Measurements from ENCODE around the gene FCMR.

The FCMR gene

GRCh38 chr1:206898915-206899431 is 22.8 kb downstream of the FCMR start:
- Mint-ChIP-seq H3K4me3 (no peak overlapping the region), H3K9me3 (no peaks in the 10 kb centered on the region), H3K4me1 (peaks cover 20% of the 10 kb centered on the region), H3K36me3 (ENCODE audit: insufficient read depth) (peaks cover 20% of the 10 kb centered on the region), H3K27me3 (peaks cover 18% of the 10 kb centered on the region), H3K27ac (ENCODE audit: low read depth) (peak overlapping the region; percentile 80)
- ATAC-seq (replicated peaks; ENCODE audit: extremely low read depth, poor library complexity, severe bottlenecking) (no peak), DNase-seq (ENCODE audit: low spot score in 2 of 2) (no peak)

- Mint-ChIP-seq H3K9me3 (no peaks in the 10 kb centered on the region), H3K27ac (ENCODE audit: low read depth) (peak overlapping the region; percentile 80), H3K36me3 (ENCODE audit: insufficient read depth) (peaks cover 13% of the 10 kb centered on the region), H3K4me3 (no peak overlapping the region), H3K27me3 (peaks cover 24% of the 10 kb centered on the region), H3K4me1 (peaks cover 20% of the 10 kb centered on the region)
- ATAC-seq (replicated peaks; ENCODE audit: extremely low read depth, poor library complexity, severe bottlenecking) (no peak), DNase-seq (ENCODE audit: low spot score in 2 of 2) (no peak)
Measured at GRCh38 chr1:206898089-206898914, 23.4 kb downstream of the FCMR start.

GRCh38 chr1:206897175-206897574 is 24.6 kb downstream of the FCMR start, which contains the start of gene IL24:
TSS of gene IL24 (plus strand) at chr1:206897443. CDS start at chr1:206897833, 390 bp downstream.
- no peak within 1 kb of the TSS for H3K27ac Mint-ChIP-seq (ENCODE audit: low read depth)

GRCh38 chr1:206896261-206896660 is 25.5 kb downstream of the FCMR start:
- peaks cover 36% of the 10 kb centered on the region for H3K27me3 Mint-ChIP-seq
- no peak overlapping the region for H3K4me3 Mint-ChIP-seq
- ATAC-seq (replicated peaks; ENCODE audit: extremely low read depth, poor library complexity, severe bottlenecking), result no peak
- H3K4me1 Mint-ChIP-seq, result peaks cover 25% of the 10 kb centered on the region
- peaks cover 2% of the 10 kb centered on the region for H3K36me3 Mint-ChIP-seq (ENCODE audit: insufficient read depth)
- H3K27ac Mint-ChIP-seq (ENCODE audit: low read depth), result no peak overlapping the region
- H3K9me3 Mint-ChIP-seq, result no peaks in the 10 kb centered on the region
- DNase-seq (ENCODE audit: low spot score in 2 of 2), result no peak

More at GRCh38 chr1:206897175-206897574, 24.6 kb downstream of the FCMR start, which contains the start of gene IL24:
- peaks cover 20% of the 10 kb centered on the region for H3K4me1 Mint-ChIP-seq
- peaks cover 7% of the 10 kb centered on the region for H3K36me3 Mint-ChIP-seq (ENCODE audit: insufficient read depth)
- H3K9me3 Mint-ChIP-seq, result no peaks in the 10 kb centered on the region
- no peak within 1 kb of the TSS for H3K4me3 Mint-ChIP-seq
- ATAC-seq (replicated peaks; ENCODE audit: extremely low read depth, poor library complexity, severe bottlenecking) (no peak), DNase-seq (ENCODE audit: low spot score in 2 of 2) (no peak)
- H3K27me3 Mint-ChIP-seq, result peaks cover 28% of the 10 kb centered on the region

DNA sequence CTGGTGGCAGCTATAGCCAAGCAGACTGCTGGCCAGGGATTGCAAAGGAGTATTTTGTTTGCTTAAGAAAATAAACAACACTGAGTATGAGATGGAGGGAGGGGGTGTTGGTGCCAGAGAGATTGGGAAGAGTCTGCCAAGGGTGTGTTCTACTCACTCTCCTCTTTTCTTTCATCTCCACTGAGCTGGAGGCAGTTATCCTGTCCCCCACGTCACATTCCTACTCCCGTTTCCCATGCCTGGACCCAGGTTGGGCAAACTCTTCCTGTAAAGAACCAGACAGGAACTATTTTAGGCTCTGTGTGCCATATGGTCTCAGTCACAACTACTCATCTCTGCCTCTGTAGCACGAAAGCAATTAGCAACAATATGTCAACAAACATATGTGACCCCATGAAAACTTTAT is 25.9 kb downstream of the FCMR start:
- Mint-ChIP-seq H3K27ac (ENCODE audit: low read depth) (no peak overlapping the region), H3K4me3 (no peak overlapping the region), H3K4me1 (peaks cover 25% of the 10 kb centered on the region), H3K27me3 (peaks cover 41% of the 10 kb centered on the region), H3K36me3 (ENCODE audit: insufficient read depth) (peaks cover 2% of the 10 kb centered on the region), H3K9me3 (no peaks in the 10 kb centered on the region)
- DNase-seq (ENCODE audit: low spot score in 2 of 2), result no peak
- no peak for ATAC-seq (replicated peaks; ENCODE audit: extremely low read depth, poor library complexity, severe bottlenecking)

DNA sequence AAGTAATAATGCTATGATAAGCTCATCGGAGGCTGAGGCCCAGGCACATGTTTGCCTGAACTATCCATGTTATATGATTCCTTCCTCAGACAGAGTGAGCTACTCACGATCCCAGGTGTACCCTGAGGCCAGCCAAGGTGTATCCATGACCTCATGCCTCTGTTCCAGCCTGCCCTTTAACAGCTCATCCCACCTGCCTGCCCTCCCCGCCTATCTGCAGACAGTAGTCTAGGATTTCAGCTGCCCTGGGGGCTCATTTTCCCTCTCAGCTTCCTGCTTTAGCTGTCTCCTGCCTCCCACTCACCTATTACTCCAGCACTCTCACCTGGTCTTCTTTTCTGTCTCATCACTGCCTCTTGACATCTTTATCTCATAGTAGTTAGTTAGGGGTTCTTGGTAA is 26.4 kb downstream of the FCMR start:
- Mint-ChIP-seq H3K36me3 (ENCODE audit: insufficient read depth) (peaks cover 2% of the 10 kb centered on the region), H3K27me3 (peaks cover 42% of the 10 kb centered on the region), H3K27ac (ENCODE audit: low read depth) (no peak overlapping the region), H3K9me3 (no peaks in the 10 kb centered on the region), H3K4me1 (peaks cover 23% of the 10 kb centered on the region), H3K4me3 (no peak overlapping the region)
- ATAC-seq (replicated peaks; ENCODE audit: extremely low read depth, poor library complexity, severe bottlenecking), result no peak
- DNase-seq (ENCODE audit: low spot score in 2 of 2), result no peak

DNA sequence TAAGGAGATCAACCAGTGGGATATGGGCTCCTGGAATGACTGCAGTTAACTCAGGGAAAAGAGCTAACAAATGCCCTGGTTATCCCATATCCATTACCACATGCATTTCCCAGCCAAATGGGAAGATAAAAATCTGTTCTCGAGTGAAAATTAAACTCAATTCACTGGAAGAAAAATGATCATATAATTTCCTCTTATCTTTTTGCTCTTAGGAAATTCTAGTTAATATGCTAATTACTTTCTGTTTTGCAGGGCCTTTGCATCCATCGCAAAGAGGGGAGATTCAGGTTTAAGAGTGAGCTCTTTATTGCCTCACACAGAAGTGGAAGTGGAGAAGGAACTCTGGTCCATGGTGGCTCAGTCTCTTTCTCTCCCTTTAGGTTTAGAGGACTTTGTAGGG is 28.4 kb downstream of the FCMR start:
- DNase-seq (ENCODE audit: low spot score in 2 of 2), result no peak
- Mint-ChIP-seq H3K36me3 (ENCODE audit: insufficient read depth) (no peaks in the 10 kb centered on the region), H3K27me3 (peaks cover 42% of the 10 kb centered on the region), H3K4me3 (no peak overlapping the region), H3K9me3 (no peaks in the 10 kb centered on the region), H3K4me1 (peaks cover 12% of the 10 kb centered on the region), H3K27ac (ENCODE audit: low read depth) (no peak overlapping the region)
- ATAC-seq (replicated peaks; ENCODE audit: extremely low read depth, poor library complexity, severe bottlenecking), result no peak

GRCh38 chr1:206892351-206892984 is 29.3 kb downstream of the FCMR start:
- H3K27me3 Mint-ChIP-seq, result peaks cover 42% of the 10 kb centered on the region
- no peaks in the 10 kb centered on the region for H3K9me3 Mint-ChIP-seq
- H3K4me1 Mint-ChIP-seq, result peaks cover 12% of the 10 kb centered on the region
- ATAC-seq (replicated peaks; ENCODE audit: extremely low read depth, poor library complexity, severe bottlenecking) (no peak), DNase-seq (ENCODE audit: low spot score in 2 of 2) (no peak)
- H3K36me3 Mint-ChIP-seq (ENCODE audit: insufficient read depth), result no peaks in the 10 kb centered on the region
- H3K27ac Mint-ChIP-seq (ENCODE audit: low read depth), result no peak overlapping the region
- no peak overlapping the region for H3K4me3 Mint-ChIP-seq

- Mint-ChIP-seq H3K9me3 (no peaks in the 10 kb centered on the region), H3K4me1 (peaks cover 12% of the 10 kb centered on the region), H3K36me3 (ENCODE audit: insufficient read depth) (no peaks in the 10 kb centered on the region), H3K27ac (ENCODE audit: low read depth) (no peak overlapping the region), H3K27me3 (peaks cover 42% of the 10 kb centered on the region), H3K4me3 (no peak overlapping the region)
- DNase-seq (ENCODE audit: low spot score in 2 of 2) (no peak), ATAC-seq (replicated peaks; ENCODE audit: extremely low read depth, poor library complexity, severe bottlenecking) (no peak)
Measured at GRCh38 chr1:206891412-206891811, 30.3 kb downstream of the FCMR start.

DNA sequence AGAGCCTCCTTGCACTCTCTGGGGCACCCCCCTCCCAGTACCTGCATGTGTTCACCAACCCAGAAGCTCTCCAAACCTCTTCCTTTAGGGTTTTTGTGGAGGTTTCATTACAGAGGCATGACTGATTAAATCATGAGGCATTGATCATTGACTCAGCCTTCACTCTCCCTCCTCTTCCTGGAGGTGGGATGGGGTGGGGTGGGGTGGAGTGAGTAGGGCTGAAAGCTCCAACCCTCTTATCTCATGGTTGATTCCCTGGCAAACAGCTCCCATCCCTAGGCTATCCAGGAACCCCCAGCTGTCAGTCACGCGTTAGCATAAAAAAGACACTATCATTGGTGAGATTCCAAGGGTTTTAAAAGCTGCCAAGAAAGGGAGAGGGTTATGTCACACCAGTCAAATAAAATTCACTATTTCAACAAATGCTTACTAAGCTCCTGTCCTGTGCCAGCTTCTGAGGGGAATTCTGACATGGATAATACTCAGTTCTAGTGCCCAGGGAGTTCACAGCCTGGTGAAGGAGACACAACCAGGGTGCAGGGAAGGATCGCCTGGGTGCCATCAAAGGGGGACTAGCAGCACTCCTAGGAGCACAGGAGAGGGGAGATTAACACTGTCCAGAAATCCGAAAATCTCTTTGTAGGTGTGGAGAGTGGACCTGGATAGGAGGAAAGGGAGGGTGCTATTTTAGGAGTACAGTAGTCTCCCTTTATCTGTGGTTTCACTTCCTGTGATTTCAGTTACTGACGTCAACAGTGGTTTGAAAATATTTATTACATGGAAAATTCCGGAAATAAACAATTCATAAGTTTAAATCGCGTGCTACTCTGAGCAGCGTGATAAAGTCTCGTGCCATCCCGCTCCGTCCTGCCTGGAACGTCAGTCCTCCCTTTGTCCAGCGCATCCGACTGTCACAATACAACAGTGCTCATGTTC is 31.3 kb downstream of the FCMR start:
- DNase-seq (ENCODE audit: low spot score in 2 of 2), result no peak
- H3K9me3 Mint-ChIP-seq, result no peaks in the 10 kb centered on the region
- no peaks in the 10 kb centered on the region for H3K36me3 Mint-ChIP-seq (ENCODE audit: insufficient read depth)
- no peak overlapping the region for H3K27ac Mint-ChIP-seq (ENCODE audit: low read depth)
- peaks cover 35% of the 10 kb centered on the region for H3K27me3 Mint-ChIP-seq
- no peak overlapping the region for H3K4me3 Mint-ChIP-seq
- H3K4me1 Mint-ChIP-seq, result peaks cover 12% of the 10 kb centered on the region
- ATAC-seq (replicated peaks; ENCODE audit: extremely low read depth, poor library complexity, severe bottlenecking), result peak; percentile 19

DNA sequence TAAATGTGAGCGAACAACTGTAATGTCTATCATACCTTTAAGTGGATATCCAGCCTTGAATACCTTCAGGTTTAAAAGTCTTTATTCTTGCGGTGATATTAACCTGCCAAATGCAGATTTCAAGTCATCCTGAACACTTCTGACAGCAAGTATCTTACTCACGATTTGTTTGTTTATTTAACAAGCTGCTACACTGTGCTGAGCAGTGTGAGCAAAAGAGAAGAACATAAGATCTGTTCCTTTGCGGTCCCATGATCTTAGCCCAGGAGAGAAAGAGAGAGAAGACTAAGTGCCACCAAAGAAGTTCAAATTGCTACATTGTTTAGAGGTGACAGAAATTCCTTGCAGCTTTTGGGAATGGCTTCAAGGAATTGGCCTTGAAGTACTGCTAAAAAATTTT is 34.0 kb downstream of the FCMR start:
- no peak for ATAC-seq (replicated peaks; ENCODE audit: extremely low read depth, poor library complexity, severe bottlenecking)
- no peaks in the 10 kb centered on the region for H3K9me3 Mint-ChIP-seq
- H3K4me3 Mint-ChIP-seq, result no peak overlapping the region
- H3K4me1 Mint-ChIP-seq, result peaks cover 16% of the 10 kb centered on the region
- H3K27me3 Mint-ChIP-seq, result peaks cover 22% of the 10 kb centered on the region
- H3K36me3 Mint-ChIP-seq (ENCODE audit: insufficient read depth), result no peaks in the 10 kb centered on the region
- no peak for DNase-seq (ENCODE audit: low spot score in 2 of 2)
- no peak overlapping the region for H3K27ac Mint-ChIP-seq (ENCODE audit: low read depth)

DNA sequence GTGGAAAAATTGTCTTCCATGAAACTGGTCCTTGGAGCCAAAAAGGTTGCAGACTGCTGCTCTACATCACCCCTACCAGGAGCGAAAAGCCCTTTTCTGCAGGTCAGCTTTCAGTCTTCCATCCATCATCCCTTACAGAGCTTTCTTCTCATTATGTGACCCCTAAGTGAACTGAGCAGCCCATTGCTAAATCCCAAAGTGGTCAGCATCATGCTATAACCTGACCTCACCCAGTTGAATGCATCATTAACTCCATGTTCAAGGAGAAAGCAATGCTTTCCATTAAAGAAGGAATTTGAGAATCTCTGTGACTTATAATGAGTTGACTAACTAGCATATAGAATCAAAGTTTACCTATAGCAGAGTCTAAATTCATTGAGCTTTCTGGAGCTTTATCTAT is 34.9 kb downstream of the FCMR start:
- ATAC-seq (replicated peaks; ENCODE audit: extremely low read depth, poor library complexity, severe bottlenecking) (no peak), DNase-seq (ENCODE audit: low spot score in 2 of 2) (no peak)
- Mint-ChIP-seq H3K4me1 (peaks cover 16% of the 10 kb centered on the region), H3K9me3 (no peaks in the 10 kb centered on the region), H3K27ac (ENCODE audit: low read depth) (no peak overlapping the region), H3K27me3 (peaks cover 19% of the 10 kb centered on the region), H3K4me3 (no peak overlapping the region), H3K36me3 (ENCODE audit: insufficient read depth) (no peaks in the 10 kb centered on the region)

Data from central memory CD8-positive, alpha-beta T cell (primary cell).